GM19452 (cell line): ENCODE measurements around the gene ZFHX3.

Experiments used
- ATAC-seq: cut with Tn5 transposase; IDR thresholded peaks from one replicate; pipeline ENCODE4 v1.9.1; 2021; ENCODE audit not compliant: unreplicated experiment

The ZFHX3 gene

GRCh38 chr16:73056921-73057290 lies 9.0 kb upstream of the ZFHX3 start:
- ATAC-seq, result no peak

- no peak for ATAC-seq
These were observed 8.5 kb upstream of the ZFHX3 start for GRCh38 chr16:73056448-73056847.

GRCh38 chr16:73054813-73055482 lies 7.0 kb upstream of the ZFHX3 start:
- ATAC-seq, result no peak

- ATAC-seq, result no peak
These were observed 6.5 kb upstream of the ZFHX3 start for GRCh38 chr16:73054498-73054812.

- ATAC-seq, result no peak
These were observed 6.2 kb upstream of the ZFHX3 start for GRCh38 chr16:73054125-73054484.

- no peak for ATAC-seq
These were observed 5.6 kb upstream of the ZFHX3 start for GRCh38 chr16:73053364-73054124.

GRCh38 chr16:73053038-73053363 lies 5.1 kb upstream of the ZFHX3 start:
- no peak for ATAC-seq

GRCh38 chr16:73052576-73052975 lies 4.6 kb upstream of the ZFHX3 start:
- ATAC-seq, result no peak

GRCh38 chr16:73051961-73052360 lies 4.0 kb upstream of the ZFHX3 start:
- ATAC-seq, result no peak

- no peak for ATAC-seq
These were observed 3.3 kb upstream of the ZFHX3 start for GRCh38 chr16:73051226-73051625.

- no peak for ATAC-seq
These were observed 2.5 kb upstream of the ZFHX3 start for GRCh38 chr16:73050201-73051099.

GRCh38 chr16:73049511-73049910 lies 1.6 kb upstream of the ZFHX3 start:
- ATAC-seq, result no peak

- no peak for ATAC-seq
These were observed 1.2 kb upstream of the ZFHX3 start for GRCh38 chr16:73049091-73049490.

- ATAC-seq, result peak; percentile 16
These were observed 558 bp upstream of the ZFHX3 start for GRCh38 chr16:73048292-73049080.

GRCh38 chr16:73047221-73047535 lies 750 bp downstream of the ZFHX3 start:
- ATAC-seq, result no peak

GRCh38 chr16:73046849-73047214 lies 1.1 kb downstream of the ZFHX3 start:
- ATAC-seq, result no peak

GRCh38 chr16:73046202-73046848 lies 1.6 kb downstream of the ZFHX3 start:
- no peak for ATAC-seq

- ATAC-seq, result no peak
These were observed 4.0 kb downstream of the ZFHX3 start for GRCh38 chr16:73043828-73044467.

GRCh38 chr16:73042807-73043206 lies 5.1 kb downstream of the ZFHX3 start:
- no peak for ATAC-seq

GRCh38 chr16:73041676-73042075 lies 6.3 kb downstream of the ZFHX3 start:
- ATAC-seq, result no peak
